HUES64 (cell line): ENCODE measurements around the gene COQ6.
"Not testable (repeated sequence)": the region's sequence is repeated elsewhere in the genome, so short reads cannot be mapped to it uniquely, and the experiment has no call there.

ENCODE experiments used
- H3K27ac ChIP-seq: 2 replicates; pipeline ENCODE4 v1.7.0; 2013; ENCODE audit warnings: low read depth, low read length, inconsistent platforms
- H3K27me3 ChIP-seq: 2 replicates; pipeline ENCODE4 v1.6.1; 2013; ENCODE audit warnings: mild to moderate bottlenecking, low read length; ENCODE audit not compliant: insufficient read depth
- H3K36me3 ChIP-seq: 2 replicates; pipeline ENCODE4 v1.6.1; 2013; ENCODE audit warnings: mild to moderate bottlenecking, low read length; ENCODE audit not compliant: insufficient read depth
- H3K4me1 ChIP-seq: 2 replicates; pipeline ENCODE4 v1.6.1; 2013; ENCODE audit warnings: mild to moderate bottlenecking, low read length, moderate library complexity; ENCODE audit not compliant: insufficient read depth
- H3K4me3 ChIP-seq: 2 replicates; pipeline ENCODE4 v1.5.1; 2013; ENCODE audit warnings: mild to moderate bottlenecking, low read length, moderate library complexity
- H3K9ac ChIP-seq: 2 replicates; pipeline ENCODE4 v1.6.1; 2013; ENCODE audit warnings: mild to moderate bottlenecking, low read depth, low read length
- H3K9me3 ChIP-seq: 2 replicates; pipeline ENCODE4 v1.6.1; 2013; ENCODE audit warnings: low read depth, low read length; ENCODE audit not compliant: insufficient read depth
- WGBS: fragments of 150-250, 120-280 bp; methylation state at CpG from one replicate; pipeline ENCODE4 v1.1.7; 2013; ENCODE audit warnings: missing lambda C conversion rate; 5-methylcytosine and 5-hydroxymethylcytosine counted together

Gene COQ6

DNA sequence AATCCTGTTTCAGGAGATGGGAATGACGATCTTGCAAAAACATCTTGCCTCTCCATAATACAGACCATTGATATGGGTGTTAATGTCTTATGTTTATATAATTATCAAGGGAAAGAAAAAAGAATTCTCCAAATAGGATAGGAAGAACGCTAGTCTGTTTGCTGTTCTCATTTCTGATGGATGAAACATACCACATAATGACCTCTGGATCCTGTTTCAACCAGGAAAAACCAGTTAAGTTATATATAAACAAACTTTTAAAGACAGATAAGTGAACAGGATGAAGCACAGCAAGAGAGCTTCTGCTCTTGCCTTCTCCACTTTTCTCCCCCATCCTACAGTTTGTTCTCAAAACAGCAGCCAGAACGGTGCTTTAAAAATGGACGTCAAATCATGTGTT, 27.8 kb downstream of the COQ6 start:
- 95% methylated on average over 2 of the region's 4 CpGs for WGBS
- no peak overlapping the region; the same call in 1 of the 2 replicates for H3K9ac ChIP-seq
- H3K36me3 ChIP-seq, result 0 out of 2 replicates have a peak, but pooled peaks cover 3% of the 10 kb centered on the region
- no peaks in the 10 kb centered on the region for H3K4me1 ChIP-seq
- no peak overlapping the region for H3K27ac ChIP-seq
- H3K9me3 ChIP-seq, result no peaks in the 10 kb centered on the region
- no peak overlapping the region for H3K4me3 ChIP-seq
- H3K27me3 ChIP-seq, result no peaks in the 10 kb centered on the region

DNA sequence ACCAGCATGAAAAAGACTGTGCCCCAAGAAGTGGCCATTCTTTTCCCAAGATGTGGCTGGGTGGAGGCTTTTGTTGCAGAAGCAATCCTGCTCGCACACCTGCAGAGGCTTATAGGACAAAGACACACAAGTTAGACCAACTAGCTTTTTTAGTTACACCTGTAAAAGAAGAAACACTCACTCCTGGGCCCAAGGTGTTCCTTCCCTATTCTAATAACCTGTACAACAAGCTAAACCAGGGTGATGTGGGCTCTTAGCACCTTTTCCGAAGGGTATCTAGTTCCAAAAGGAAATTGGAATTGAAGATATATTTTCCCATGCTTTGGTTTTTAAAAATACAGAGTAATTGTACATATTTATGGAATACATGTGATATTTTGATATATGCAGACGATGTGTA, 38.0 kb downstream of the COQ6 start:
- H3K4me3 ChIP-seq, result no peak overlapping the region
- H3K27me3 ChIP-seq, result no peaks in the 10 kb centered on the region
- 100% methylated on average over 1 of the region's 3 CpGs for WGBS
- no peaks in the 10 kb centered on the region for H3K4me1 ChIP-seq
- no peak overlapping the region for H3K27ac ChIP-seq
- no peak overlapping the region for H3K9ac ChIP-seq
- H3K9me3 ChIP-seq, result no peaks in the 10 kb centered on the region
- peaks cover 13% of the 10 kb centered on the region for H3K36me3 ChIP-seq

DNA sequence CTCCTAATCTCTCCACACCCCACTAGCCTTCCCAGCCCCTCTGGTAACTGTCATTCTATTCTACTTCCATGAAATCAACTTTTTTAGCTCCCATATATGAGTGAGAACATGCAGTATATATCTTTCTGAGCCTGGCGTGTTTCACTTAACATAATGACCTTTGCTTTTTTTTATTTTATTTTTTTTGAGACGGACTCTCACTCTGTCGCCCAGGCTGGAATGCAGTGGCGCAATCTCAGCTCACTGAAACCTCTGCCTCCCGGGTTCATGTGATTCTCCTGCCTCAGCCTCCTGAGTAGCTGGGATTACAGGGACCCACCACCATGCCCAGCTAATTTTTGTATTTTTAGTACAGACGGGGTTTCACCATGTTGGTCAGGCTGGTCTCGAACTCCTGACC, 38.6 kb downstream of the COQ6 start:
- H3K4me3 ChIP-seq, H3K27ac ChIP-seq, H3K27me3 ChIP-seq, H3K9me3 ChIP-seq, H3K9ac ChIP-seq, H3K4me1 ChIP-seq: not testable (repeated sequence)
- 97% methylated on average over 7 of the region's 7 CpGs for WGBS
- peaks cover 13% of the 10 kb centered on the region for H3K36me3 ChIP-seq

DNA sequence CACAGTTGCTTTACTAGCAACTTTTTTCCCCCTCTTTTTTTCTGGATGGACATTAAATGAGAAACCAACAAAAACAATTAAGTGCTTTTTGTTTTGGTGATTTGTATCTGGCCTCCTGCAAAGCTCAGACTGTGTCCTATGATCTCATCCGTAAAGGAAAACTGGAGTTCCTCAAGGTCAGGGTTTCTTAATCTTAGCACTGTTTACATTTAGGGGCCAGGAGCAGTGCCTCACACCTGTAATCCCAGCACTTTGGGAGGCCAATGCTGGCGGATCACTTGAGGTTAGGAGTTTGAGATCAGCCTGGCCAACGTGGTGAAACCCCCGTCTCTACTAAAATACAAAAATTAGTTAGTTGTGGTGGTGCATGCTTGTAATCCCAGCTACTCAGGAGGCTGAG, 41.0 kb downstream of the COQ6 start:
- 82% methylated on average over 4 of the region's 4 CpGs for WGBS

DNA sequence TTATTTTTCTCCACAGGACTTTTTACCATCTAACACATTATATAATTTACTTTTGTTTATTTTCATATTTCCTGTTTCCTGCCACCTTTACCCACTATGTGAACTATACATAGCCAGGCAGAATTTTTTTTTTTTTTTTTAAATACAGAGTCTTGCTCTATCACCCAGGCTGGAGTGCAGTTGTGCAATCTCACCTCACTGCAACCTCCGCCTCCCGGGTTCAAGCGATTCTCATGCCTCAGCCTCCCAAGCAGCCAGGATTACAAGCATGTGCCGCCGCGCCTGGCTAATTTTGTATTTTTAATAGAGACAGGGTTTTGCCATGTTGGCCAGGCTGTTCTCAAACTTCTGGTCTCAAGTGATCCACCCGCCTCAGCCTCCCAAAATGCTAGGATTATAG, 44.8 kb downstream of the COQ6 start:
- 98% methylated on average over 7 of the region's 7 CpGs for WGBS

More for the DNA sequence above, 41.0 kb downstream of the COQ6 start:
- no peak overlapping the region for H3K9ac ChIP-seq
- no peak overlapping the region for H3K4me3 ChIP-seq
- no peaks in the 10 kb centered on the region for H3K9me3 ChIP-seq
- no peak overlapping the region for H3K27ac ChIP-seq
- H3K36me3 ChIP-seq, result peaks cover 12% of the 10 kb centered on the region
- H3K27me3 ChIP-seq, result no peaks in the 10 kb centered on the region
- H3K4me1 ChIP-seq, result no peaks in the 10 kb centered on the region

DNA sequence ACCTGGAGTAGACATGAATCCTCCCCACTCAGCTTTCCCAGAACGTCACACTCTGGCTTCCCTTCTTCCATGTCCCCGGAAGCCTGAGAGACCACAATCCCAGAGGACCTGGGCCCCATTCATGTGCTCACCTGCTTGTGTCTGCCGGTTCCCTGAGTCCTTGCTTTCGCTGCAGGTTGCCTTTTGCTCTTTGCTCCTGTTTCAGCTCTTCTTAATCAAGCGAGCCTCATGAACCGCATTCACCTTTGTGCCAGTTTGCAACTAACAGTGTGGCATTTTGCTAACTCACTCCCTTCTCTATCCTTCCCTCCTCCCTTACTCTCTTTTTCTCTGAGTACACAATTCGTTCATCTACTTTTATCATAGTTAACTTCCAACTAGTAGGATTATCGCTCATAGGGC, 45.9 kb downstream of the COQ6 start:
- H3K4me1 ChIP-seq, result no peaks in the 10 kb centered on the region
- H3K9ac ChIP-seq, result no peak overlapping the region
- H3K4me3 ChIP-seq, result no peak overlapping the region
- H3K36me3 ChIP-seq, result no peaks in the 10 kb centered on the region
- H3K27me3 ChIP-seq, result no peaks in the 10 kb centered on the region
- H3K27ac ChIP-seq, result no peak overlapping the region
- WGBS, result 93% methylated on average over 8 of the region's 8 CpGs
- H3K9me3 ChIP-seq, result no peaks in the 10 kb centered on the region

More for the DNA sequence above, 44.8 kb downstream of the COQ6 start:
- H3K36me3 ChIP-seq, H3K9ac ChIP-seq, H3K27ac ChIP-seq, H3K4me3 ChIP-seq, H3K9me3 ChIP-seq, H3K27me3 ChIP-seq, H3K4me1 ChIP-seq: not testable (repeated sequence)

DNA sequence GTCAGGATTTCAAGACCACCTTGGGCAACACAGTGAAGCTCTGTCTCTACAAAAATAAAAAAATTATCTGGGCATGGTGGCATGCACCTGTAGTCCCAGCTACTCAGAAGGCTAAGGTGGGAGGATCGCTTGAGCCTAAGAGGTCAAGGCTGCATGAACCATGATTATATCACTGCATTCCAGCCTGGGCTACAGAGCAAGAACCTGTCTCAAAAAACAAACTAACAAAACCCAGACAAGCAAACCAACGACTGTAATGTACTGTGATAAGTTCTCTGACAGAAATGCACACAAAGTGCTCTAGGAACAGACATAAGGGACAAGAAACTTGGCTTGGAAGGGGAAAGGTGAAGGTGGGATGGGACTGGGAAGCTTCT, 46.6 kb downstream of the COQ6 start:
- no peaks in the 10 kb centered on the region for H3K9me3 ChIP-seq
- no peaks in the 10 kb centered on the region for H3K4me1 ChIP-seq
- 87% methylated on average over 2 of the region's 2 CpGs for WGBS
- no peak overlapping the region for H3K4me3 ChIP-seq
- H3K9ac ChIP-seq, result no peak overlapping the region
- no peaks in the 10 kb centered on the region for H3K27me3 ChIP-seq
- H3K27ac ChIP-seq, result no peak overlapping the region
- no peaks in the 10 kb centered on the region for H3K36me3 ChIP-seq

DNA sequence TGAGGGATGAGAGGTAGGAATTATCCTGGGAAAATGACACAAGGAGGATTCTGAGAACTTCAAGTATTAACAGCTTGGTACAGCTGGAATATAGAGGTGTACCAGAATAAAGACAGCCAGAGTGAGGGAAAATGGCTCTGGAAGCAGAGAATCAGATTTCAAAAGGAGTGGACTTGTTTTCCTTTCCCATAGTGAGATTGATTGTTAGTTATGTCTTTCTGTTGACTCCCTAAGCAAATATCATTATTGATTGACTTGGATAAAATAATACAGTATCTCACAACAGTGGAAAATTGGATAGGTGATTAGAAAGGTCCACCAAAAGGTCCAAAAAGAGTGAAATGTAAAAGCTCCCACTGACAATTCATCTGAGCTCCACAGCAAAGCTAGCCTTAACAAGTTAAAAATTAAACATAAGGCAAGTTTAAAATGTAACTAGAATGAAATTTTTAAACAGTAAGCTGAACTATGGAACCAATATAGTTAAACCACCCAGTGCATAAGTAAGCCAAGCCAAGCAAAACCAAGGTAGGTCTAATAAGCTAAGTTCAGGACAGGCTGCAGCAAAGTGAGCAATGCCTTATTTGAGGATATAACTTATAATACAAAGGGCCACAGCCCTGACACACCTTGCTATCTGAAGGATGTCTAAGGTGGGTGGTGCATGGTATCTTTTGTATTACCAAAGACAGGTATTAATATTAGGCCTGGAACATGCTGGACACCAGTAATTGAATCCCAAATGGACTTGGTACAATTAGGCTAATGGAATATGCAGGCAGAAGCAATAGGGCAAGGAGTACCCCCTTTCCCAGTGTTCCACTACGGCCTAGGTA, 47.2 kb downstream of the COQ6 start:
- WGBS, result 100% methylated on average over 1 of the region's 1 CpG
- H3K27me3 ChIP-seq, result no peaks in the 10 kb centered on the region
- no peaks in the 10 kb centered on the region for H3K36me3 ChIP-seq
- H3K4me1 ChIP-seq, result no peaks in the 10 kb centered on the region
- no peak overlapping the region for H3K9ac ChIP-seq
- H3K4me3 ChIP-seq, result no peak overlapping the region
- H3K9me3 ChIP-seq, result no peaks in the 10 kb centered on the region
- H3K27ac ChIP-seq, result no peak overlapping the region

DNA sequence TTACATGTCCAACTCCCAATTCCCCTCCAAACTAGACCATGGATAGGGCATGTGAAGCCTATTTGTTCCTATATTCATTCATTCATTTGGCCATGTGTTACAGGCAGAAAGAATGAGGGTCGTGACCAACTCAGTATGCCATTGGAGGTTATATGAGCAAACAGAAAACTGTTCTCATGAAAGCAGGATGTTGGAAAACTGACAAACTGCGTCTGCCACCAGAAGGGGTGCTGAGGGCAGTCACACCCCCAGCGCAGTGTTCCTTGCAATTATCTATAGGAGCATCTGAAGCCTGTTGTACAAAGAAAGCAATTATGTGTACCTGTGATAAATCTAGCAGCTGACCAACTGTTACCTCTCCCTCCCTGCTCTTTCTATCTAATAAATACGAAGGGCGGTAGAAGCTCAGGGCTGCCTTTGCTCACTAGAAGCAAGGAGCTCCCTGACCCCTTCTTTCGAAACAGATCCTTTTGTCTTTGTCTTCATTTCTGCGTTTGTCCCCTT, 47.9 kb downstream of the COQ6 start:
- Histone ChIP-seq H3K4me3 (no peak overlapping the region), H3K27me3 (no peaks in the 10 kb centered on the region), H3K36me3 (no peaks in the 10 kb centered on the region), H3K9me3 (no peaks in the 10 kb centered on the region), H3K27ac (no peak overlapping the region), H3K9ac (no peak overlapping the region), H3K4me1 (no peaks in the 10 kb centered on the region)
- 94% methylated on average over 7 of the region's 7 CpGs for WGBS

DNA sequence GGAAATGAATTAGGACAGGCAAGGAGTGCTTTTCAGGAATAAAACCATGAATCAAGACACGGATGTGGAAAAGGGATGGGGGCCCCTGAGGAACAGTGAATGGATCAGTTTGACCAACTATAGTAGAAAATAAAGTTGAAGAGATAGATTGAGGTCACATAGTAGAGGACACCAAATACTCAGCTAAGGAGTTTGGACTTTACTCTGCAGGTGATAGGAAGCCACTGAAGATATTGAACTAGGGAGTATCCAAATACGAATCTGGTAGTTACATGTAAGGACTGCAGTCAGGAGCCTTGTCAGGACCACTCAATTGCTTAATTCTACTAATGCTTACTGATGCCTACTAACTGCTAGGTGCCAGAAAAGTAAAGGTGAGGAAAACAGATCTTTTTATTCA, 48.6 kb downstream of the COQ6 start:
- Histone ChIP-seq H3K27me3 (no peaks in the 10 kb centered on the region), H3K9me3 (no peaks in the 10 kb centered on the region), H3K36me3 (no peaks in the 10 kb centered on the region), H3K4me1 (no peaks in the 10 kb centered on the region), H3K27ac (no peak overlapping the region), H3K4me3 (no peak overlapping the region), H3K9ac (no peak overlapping the region)
- 93% methylated on average over 2 of the region's 2 CpGs for WGBS

DNA sequence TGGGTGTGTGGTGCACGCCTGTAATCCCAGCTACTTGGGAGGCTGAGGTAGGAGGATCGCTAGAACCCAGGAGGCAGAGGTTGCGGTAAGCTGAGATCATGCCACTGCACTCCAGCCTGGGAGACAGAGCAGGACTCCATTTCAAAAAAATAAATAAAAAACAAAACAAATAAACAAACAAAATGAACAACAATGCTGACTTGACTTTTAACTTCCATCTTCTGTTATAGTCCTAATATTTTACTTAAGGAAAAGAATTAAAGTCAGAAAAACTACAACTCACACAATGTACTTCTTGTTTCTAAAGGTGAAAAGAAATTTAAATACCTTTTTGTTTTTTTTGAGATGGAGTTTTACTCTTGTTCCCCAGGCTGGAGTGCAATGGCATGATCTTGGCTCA, 55.6 kb downstream of the COQ6 start:
- WGBS, result 97% methylated on average over 3 of the region's 3 CpGs
- H3K4me1 ChIP-seq, H3K9me3 ChIP-seq, H3K36me3 ChIP-seq, H3K9ac ChIP-seq, H3K4me3 ChIP-seq, H3K27me3 ChIP-seq, H3K27ac ChIP-seq: not testable (repeated sequence)
